Colonic mucosa (tissue), 4 donors: ENCODE results near the gene BMP7. TPM values are rescaled to one million over a fixed set of nuclear protein-coding genes. Genes with fewer than 3 reads are reported as not detected.

Experiments used
- DNase-seq: peaks from one replicate; pipeline ENCODE4 v3.0.0-alpha.2; 2020
- H3K27ac ChIP-seq: fragments of 200-600 bp; one replicate; pipeline ENCODE4 v1.8.0; 2021
- H3K27me3 ChIP-seq: fragments of 200-600 bp; one replicate; pipeline ENCODE4 v1.8.0; 2021
- H3K36me3 ChIP-seq: fragments of 200-600 bp; one replicate; pipeline ENCODE4 v1.8.0; 2021
- H3K4me1 ChIP-seq: fragments of 200-600 bp; one replicate; pipeline ENCODE4 v1.8.0; 2021; ENCODE audit warnings: mild to moderate bottlenecking
- H3K4me3 ChIP-seq: fragments of 200-600 bp; one replicate; pipeline ENCODE4 v1.8.0; 2021
- H3K9ac ChIP-seq, 2 donors: one replicate each; pipeline ENCODE4 v1.7.0; 2013; ENCODE audit warnings: control low read depth in 2 of 2, low read depth in 2 of 2, low read length in 2 of 2
- H3K9me3 ChIP-seq: fragments of 200-600 bp; one replicate; pipeline ENCODE4 v1.8.0; 2021
- intact Hi-C: fragments of 100-400 bp; cut with DNase I; formaldehyde crosslinking; loops from one replicate; pipeline ENCODE4 v1.14.1; 2022
- total RNA-seq, 2 donors: library from RNA; stranded (reverse); fragmentation: NEBNext Ultra II Directional in 1 of 2; extraction: Animal tissue kit (Norgen Biotek cat#: 25700) in 1 of 2; gene quantifications; one replicate each; pipeline ENCODE4 v1.2.1, GENCODE V29; 2021
- TF ChIP-seq, protein P1 (sequence below): fragments of 200-600 bp; IDR thresholded peaks from one replicate; pipeline ENCODE4 v1.8.0; 2022; ENCODE audit warnings: antibody characterized with exemption, mild to moderate bottlenecking
- donor health status: healthy.
- donor health status: DM: no; HTN: no; CAD: no.
- donor health status: DM: no; HTN: no; CAD: no.

The BMP7 gene
- total RNA-seq, 2 donors from 2014 or later = 1.3 to 3.2 TPM

DNA sequence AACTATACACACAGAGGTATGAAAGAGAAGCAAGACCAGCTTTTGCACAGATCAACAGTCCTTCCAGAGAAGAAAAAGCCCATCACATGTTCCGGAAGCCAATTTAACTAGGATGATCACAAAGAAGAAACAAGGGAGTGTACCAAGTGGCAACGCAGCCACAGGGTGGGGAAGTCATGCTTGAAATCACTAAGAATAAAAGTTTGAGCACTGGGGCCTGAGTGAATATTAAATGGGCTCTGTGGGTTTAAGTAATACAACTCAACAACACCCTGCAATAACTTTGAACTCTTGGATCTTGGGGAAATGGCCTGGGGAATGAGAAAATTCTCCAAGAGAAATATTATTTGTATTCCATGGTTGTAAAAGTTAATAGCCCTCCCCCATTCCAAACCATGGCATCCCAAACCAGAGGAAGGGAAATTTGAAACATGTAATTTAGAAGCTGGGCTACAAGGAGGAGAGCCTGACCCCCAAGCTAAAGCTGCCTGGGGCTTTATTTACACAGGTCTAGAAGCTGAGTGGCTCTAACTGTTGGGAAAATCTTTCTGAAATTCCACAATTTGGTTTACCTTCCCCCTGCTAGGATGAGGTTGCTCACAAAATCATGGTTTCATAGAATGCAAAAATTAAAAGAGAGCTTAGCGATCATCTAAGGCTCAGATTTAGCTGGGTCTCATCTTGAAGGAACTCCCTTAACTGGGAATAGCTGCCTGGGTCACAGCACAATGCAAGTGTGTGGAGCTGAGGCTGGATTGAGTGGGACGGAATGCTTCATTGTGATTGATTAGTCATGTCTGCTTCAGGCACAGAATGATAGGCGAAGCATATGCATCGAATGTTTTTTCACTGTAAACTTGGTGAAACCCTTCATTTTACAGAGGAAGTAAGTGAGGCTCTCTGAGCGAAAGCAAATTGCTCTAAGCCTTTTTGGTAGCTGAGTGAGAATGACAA, 143.6 kb downstream of the BMP7 start:
- TF ChIP-seq, protein P1, sequence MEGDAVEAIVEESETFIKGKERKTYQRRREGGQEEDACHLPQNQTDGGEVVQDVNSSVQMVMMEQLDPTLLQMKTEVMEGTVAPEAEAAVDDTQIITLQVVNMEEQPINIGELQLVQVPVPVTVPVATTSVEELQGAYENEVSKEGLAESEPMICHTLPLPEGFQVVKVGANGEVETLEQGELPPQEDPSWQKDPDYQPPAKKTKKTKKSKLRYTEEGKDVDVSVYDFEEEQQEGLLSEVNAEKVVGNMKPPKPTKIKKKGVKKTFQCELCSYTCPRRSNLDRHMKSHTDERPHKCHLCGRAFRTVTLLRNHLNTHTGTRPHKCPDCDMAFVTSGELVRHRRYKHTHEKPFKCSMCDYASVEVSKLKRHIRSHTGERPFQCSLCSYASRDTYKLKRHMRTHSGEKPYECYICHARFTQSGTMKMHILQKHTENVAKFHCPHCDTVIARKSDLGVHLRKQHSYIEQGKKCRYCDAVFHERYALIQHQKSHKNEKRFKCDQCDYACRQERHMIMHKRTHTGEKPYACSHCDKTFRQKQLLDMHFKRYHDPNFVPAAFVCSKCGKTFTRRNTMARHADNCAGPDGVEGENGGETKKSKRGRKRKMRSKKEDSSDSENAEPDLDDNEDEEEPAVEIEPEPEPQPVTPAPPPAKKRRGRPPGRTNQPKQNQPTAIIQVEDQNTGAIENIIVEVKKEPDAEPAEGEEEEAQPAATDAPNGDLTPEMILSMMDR = no peak
- Histone ChIP-seq H3K4me3 (no peak overlapping the region), H3K9ac (no peak overlapping the region), H3K36me3 (no peaks in the 10 kb centered on the region), H3K27ac (no peak overlapping the region), H3K9me3 (no peaks in the 10 kb centered on the region), H3K4me1 (no peaks in the 10 kb centered on the region), H3K27me3 (no peaks in the 10 kb centered on the region)
- no peak for DNase-seq
- intact Hi-C loops = no loop called here

DNA sequence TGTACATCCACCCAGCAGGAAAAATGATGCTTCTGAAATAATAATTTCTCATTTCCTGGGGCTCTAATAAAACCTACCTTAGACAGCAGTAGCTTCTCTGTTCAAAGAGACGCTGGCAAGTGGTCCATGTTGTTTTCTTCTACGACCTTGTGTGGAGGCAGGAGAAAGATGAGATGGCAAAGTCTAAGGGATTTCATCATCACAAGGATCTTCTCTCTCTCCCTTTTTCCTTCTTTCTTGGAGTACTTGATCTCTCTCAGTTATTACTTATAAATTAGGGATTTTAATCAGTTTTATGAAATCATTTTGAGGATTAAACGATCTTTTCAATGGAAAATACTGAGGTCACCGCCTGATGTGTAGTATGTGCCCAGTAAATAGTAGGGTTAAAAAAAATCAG, 147.5 kb downstream of the BMP7 start:
- Histone ChIP-seq H3K9me3 (no peaks in the 10 kb centered on the region), H3K27ac (no peak overlapping the region), H3K36me3 (no peaks in the 10 kb centered on the region), H3K4me1 (no peaks in the 10 kb centered on the region), H3K9ac (no peak overlapping the region), H3K27me3 (no peaks in the 10 kb centered on the region), H3K4me3 (no peak overlapping the region)
- DNase-seq = no peak
- intact Hi-C loops = no loop called here
- TF ChIP-seq, protein P1 = no peak

Other genes with a start within 250 kb of the BMP7 start
- gene SPO11, start 63.2 kb upstream of the BMP7 start, total RNA-seq = not detected
- 10 to 100 TPM; 20.3 to 29.3 TPM for gene RAE1, start 84.6 kb upstream of the BMP7 start, total RNA-seq
- gene RBM38, start 124.8 kb upstream of the BMP7 start, total RNA-seq = 10 to 100 TPM; 41.3 to 43.1 TPM